NCI-H2107 treated with DMSO at 0.1 percent for 48 hours (cell line): Measurements from ENCODE around the gene STING1.
"Not testable (repeated sequence)": the region's sequence is repeated elsewhere in the genome, so short reads cannot be mapped to it uniquely, and the experiment has no call there.

Source experiments
- DNase-seq: peaks from one replicate; lab custom pipeline; 2025; ENCODE audit not compliant: unreplicated experiment; lab: John Stamatoyannopoulos, UW

STING1 gene

GRCh38 chr5:139503036-139503817 lies 20.7 kb upstream of the STING1 start:
- not testable (repeated sequence) for DNase-seq

- DNase-seq: no peak
Observed at GRCh38 chr5:139501381-139501780, 18.8 kb upstream of the STING1 start.

- no peak for DNase-seq
Observed at GRCh38 chr5:139495638-139496435, 13.3 kb upstream of the STING1 start.

DNA sequence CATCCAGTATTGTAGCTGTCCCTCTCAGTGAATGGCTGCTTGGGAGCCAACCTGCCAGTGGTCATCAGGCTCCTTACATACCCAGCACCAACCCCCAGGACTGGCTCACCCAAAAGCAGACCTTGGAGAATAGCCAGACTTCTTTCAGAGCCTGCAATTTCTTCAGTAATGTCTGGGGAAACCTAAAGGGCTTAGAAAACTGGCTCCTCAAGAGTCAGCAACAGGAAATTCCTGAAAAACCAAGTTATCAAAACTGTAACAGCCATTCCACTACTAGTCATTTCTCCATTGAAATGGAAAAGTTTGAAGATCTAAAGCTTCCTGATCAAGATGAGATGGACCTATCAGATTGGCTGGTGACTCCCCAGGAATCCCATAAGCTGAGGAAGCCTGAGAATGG lies 12.3 kb upstream of the STING1 start:
- no peak for DNase-seq

GRCh38 chr5:139494256-139494655 lies 11.7 kb upstream of the STING1 start:
- DNase-seq: no peak

GRCh38 chr5:139492700-139493192 lies 10.2 kb upstream of the STING1 start:
- DNase-seq: no peak

GRCh38 chr5:139488260-139488659 lies 5.7 kb upstream of the STING1 start:
- DNase-seq: no peak

GRCh38 chr5:139486201-139486600 lies 3.6 kb upstream of the STING1 start:
- no peak for DNase-seq

DNA sequence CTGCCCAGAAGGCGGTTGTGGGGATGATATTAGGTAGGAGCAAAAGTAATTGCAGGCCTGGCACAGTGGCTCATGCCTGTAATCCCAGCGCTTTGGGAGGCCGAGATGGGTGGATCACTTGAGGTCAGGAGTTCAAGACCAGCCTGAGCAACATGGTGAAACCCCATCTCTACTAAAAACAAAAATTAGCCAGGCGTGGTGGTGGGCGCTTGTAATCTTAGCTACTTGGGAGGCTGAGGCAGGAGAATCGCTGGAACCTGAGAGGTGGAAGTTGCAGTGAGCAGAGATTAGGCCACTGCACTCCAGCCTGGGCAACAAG lies 291 bp upstream of the STING1 start:
- DNase-seq: not testable (repeated sequence)

GRCh38 chr5:139481580-139482049 lies 943 bp downstream of the STING1 start:
- no peak for DNase-seq

DNA sequence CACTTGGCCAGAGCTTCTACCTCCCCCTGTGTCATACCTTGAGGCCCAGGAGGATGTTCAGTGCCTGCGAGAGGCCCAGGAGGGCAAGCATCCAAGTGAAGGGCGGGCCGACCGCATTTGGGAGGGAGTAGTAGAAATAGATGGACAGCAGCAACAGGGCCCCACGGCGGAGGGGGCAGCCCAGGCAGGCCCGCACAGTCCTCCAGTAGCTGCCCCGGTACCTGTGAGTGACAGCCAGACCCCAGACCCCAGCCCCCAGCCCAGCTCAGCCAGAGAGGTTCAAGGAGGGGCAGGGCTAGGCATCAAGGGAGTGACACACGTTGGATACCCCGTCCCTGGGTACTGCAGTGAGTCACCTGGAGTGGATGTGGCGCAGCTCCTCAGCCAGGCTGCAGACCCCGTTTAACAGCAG lies 1.4 kb downstream of the STING1 start:
- no peak for DNase-seq

GRCh38 chr5:139479729-139480128 lies 2.8 kb downstream of the STING1 start:
- DNase-seq: not testable (repeated sequence)

GRCh38 chr5:139478657-139479423 lies 3.7 kb downstream of the STING1 start:
- not testable (repeated sequence) for DNase-seq

- DNase-seq: no peak
Observed at GRCh38 chr5:139475865-139476617, 6.5 kb downstream of the STING1 start.

DNA sequence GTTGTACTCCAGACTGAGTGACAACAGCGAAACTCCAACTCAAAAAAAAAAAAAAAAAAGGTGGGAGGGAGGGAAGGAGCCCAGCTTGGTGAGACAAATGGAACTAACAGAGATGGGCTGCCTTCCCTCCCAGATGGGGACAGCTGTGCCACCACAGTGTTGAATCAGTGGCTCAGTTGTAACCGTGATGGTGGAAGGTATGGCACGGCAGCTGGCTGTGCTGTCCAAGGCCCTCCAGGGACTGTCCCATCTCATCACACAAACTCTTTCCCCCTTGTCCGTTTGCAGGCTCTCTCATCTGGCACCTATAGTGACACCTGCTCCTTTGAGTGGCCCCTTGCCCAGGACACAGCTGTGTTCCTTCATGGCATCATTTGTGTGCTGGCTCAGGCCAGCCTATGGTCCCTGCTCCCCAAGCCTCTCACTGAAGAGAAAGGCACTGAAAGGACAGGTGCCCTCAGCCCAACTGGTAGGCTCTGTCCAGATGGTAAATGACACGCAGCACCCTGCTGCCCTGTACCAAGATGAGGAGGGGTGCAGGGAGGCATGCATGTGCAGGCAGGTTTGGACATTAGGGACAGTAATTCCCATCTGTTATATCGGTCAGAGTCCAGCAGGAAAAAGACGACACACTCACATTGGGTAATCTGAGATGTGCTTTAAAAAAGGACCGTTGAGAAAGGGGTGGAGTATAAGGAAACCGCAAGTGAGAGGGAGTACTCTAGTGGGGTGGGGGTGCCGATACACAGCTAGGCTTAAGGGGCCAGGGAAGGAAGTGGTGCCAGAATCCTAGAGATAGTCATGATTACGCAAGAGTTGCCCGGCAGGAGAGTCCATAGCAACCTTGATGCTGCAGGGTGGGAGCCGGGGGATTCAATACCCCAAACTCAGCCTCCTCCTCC lies 7.4 kb downstream of the STING1 start:
- peak; percentile 72 for DNase-seq

- DNase-seq: no peak
Observed at GRCh38 chr5:139473565-139473964, 9.0 kb downstream of the STING1 start.

DNA sequence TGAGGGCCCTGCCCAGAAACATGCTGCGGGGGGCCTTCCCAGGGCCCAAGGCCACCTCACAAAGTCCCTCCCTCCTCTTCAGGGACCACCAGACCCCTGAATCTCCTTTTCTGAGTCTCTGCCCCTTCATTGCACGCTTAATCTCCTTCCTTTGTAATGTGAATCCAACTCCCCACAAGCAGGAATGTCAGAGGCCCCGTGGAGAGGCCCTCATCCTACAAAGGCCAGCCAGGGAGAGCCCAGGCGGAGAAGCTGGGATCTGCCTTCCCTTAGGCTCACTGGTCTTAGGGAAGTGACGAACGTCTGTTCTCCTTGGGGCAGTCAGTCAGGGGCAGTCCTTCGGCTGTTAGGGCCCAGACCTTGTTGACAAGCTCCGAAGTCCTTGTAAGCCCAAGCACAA lies 9.5 kb downstream of the STING1 start:
- DNase-seq: no peak

DNA sequence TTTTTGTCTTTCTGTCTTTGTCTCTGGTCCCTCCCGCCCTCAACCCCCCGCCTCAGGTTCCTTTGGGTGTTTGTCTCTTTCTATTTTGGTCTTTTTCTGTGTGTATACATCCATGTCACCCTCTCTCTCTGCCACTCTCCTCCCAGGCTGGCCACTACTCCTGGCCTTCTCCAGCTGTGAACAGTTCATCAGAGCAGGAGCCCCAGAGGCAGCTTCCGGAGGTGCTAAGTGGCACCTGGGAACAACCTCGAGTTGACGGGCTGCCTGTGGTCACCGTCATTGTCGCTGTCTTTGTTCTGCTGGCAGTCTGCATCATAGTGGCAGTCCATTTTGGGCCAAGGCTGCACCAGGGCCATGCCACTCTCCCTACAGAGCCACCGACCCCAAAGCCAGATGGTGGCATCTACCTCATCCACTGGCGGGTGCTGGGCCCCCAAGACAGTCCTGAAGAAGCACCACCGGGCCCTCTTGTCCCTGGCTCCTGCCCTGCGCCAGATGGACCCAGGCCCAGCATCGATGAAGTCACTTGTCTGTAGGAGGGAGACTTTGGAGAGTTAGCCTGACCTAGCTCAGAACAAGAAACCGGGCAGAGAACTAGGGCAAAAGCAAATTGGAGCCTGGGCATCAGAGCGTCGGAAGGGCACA lies 10.1 kb downstream of the STING1 start:
- DNase-seq: no peak

- DNase-seq: no peak
Observed at GRCh38 chr5:139470821-139471300, 11.7 kb downstream of the STING1 start, which contains the start of gene SMIM33. TSS of gene SMIM33 (plus strand) at chr5:139471004. CDS start at chr5:139471122, 118 bp downstream.
